Measurements from ENCODE around the gene DENND2C. TPM values are rescaled to one million over a fixed set of nuclear protein-coding genes. Genes with fewer than 3 reads are reported as not detected.

Gene DENND2C
- total RNA-seq, 2 donors from 2014 or later: 1.2 to 1.8 TPM

GRCh38 chr1:114547076-114547475 lies 122.8 kb downstream of the DENND2C start:
- H3K36me3 ChIP-seq: no peaks in the 10 kb centered on the region
- H3K9me3 ChIP-seq: no peaks in the 10 kb centered on the region
- no peaks in the 10 kb centered on the region for H3K27me3 ChIP-seq
- H3K4me1 ChIP-seq: no peaks in the 10 kb centered on the region
- DNase-seq (ENCODE audit: low spot score): no peak
- H3K27ac ChIP-seq: no peak overlapping the region
- TF ChIP-seq, protein P1, sequence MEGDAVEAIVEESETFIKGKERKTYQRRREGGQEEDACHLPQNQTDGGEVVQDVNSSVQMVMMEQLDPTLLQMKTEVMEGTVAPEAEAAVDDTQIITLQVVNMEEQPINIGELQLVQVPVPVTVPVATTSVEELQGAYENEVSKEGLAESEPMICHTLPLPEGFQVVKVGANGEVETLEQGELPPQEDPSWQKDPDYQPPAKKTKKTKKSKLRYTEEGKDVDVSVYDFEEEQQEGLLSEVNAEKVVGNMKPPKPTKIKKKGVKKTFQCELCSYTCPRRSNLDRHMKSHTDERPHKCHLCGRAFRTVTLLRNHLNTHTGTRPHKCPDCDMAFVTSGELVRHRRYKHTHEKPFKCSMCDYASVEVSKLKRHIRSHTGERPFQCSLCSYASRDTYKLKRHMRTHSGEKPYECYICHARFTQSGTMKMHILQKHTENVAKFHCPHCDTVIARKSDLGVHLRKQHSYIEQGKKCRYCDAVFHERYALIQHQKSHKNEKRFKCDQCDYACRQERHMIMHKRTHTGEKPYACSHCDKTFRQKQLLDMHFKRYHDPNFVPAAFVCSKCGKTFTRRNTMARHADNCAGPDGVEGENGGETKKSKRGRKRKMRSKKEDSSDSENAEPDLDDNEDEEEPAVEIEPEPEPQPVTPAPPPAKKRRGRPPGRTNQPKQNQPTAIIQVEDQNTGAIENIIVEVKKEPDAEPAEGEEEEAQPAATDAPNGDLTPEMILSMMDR (IDR thresholded peaks at IDR 0.05): no peak
- H3K4me3 ChIP-seq: no peak overlapping the region

GRCh38 chr1:114545796-114546195 lies 124.1 kb downstream of the DENND2C start:
- TF ChIP-seq, protein P1 (IDR thresholded peaks at IDR 0.05): no peak
- no peaks in the 10 kb centered on the region for H3K27me3 ChIP-seq
- no peaks in the 10 kb centered on the region for H3K4me1 ChIP-seq
- no peak for DNase-seq (ENCODE audit: low spot score)
- H3K4me3 ChIP-seq: no peak overlapping the region
- no peaks in the 10 kb centered on the region for H3K9me3 ChIP-seq
- no peak overlapping the region for H3K27ac ChIP-seq
- H3K36me3 ChIP-seq: no peaks in the 10 kb centered on the region

DNA sequence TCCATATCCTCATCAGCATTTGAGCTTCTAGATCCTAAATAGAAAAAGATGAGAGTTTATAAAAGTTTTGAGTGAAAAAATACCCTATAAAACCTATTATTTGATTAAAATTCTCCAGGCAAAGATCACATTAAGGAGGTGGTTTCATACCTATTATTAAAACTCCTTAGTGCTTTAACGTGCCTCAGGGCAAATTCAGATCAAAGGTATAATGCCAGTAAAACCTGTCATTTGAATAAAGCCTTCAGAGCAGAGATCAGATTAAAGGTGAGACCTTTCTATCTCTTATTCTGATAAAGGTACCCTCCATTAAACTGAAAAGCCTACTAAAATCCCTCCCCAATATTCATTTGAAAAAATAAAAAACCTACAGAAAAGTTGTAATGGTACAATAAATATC lies 124.5 kb downstream of the DENND2C start:
- DNase-seq (ENCODE audit: low spot score): no peak
- H3K4me3 ChIP-seq: no peak overlapping the region
- H3K36me3 ChIP-seq: no peaks in the 10 kb centered on the region
- H3K9me3 ChIP-seq: no peaks in the 10 kb centered on the region
- TF ChIP-seq, protein P1 (IDR thresholded peaks at IDR 0.05): no peak
- H3K4me1 ChIP-seq: no peaks in the 10 kb centered on the region
- H3K27ac ChIP-seq: no peak overlapping the region
- H3K27me3 ChIP-seq: no peaks in the 10 kb centered on the region

DNA sequence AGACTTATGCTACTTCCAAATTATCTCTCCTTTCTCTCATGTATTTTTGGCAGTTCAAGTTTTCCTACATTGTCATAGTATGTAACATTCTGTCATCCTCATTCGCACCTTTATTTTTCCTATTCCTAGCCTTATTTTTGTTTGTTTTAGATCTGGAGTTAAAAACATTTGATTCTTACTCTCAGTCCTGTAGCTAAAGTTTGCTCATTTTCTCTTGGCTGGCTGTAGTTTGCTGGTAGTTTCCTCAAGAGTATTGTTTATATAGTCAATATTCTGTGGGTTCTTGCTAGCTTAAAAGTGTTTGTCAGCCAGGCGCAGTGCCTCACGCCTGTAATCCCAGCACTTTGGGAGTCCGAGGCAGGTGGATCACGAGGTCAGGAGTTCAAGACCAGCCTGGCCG lies 129.0 kb downstream of the DENND2C start:
- H3K27me3 ChIP-seq: no peaks in the 10 kb centered on the region
- TF ChIP-seq, protein P1 (IDR thresholded peaks at IDR 0.05): no peak
- DNase-seq (ENCODE audit: low spot score): no peak
- no peaks in the 10 kb centered on the region for H3K9me3 ChIP-seq
- no peaks in the 10 kb centered on the region for H3K4me1 ChIP-seq
- no peaks in the 10 kb centered on the region for H3K36me3 ChIP-seq
- no peak overlapping the region for H3K27ac ChIP-seq
- H3K4me3 ChIP-seq: no peak overlapping the region

- H3K4me1 ChIP-seq: no peaks in the 10 kb centered on the region
- TF ChIP-seq, protein P1 (IDR thresholded peaks at IDR 0.05): no peak
- DNase-seq (ENCODE audit: low spot score): no peak
- no peak overlapping the region for H3K4me3 ChIP-seq
- H3K27me3 ChIP-seq: no peaks in the 10 kb centered on the region
- no peaks in the 10 kb centered on the region for H3K9me3 ChIP-seq
- no peak overlapping the region for H3K27ac ChIP-seq
- H3K36me3 ChIP-seq: no peaks in the 10 kb centered on the region
Measured at GRCh38 chr1:114540272-114540671, 129.6 kb downstream of the DENND2C start.

DNA sequence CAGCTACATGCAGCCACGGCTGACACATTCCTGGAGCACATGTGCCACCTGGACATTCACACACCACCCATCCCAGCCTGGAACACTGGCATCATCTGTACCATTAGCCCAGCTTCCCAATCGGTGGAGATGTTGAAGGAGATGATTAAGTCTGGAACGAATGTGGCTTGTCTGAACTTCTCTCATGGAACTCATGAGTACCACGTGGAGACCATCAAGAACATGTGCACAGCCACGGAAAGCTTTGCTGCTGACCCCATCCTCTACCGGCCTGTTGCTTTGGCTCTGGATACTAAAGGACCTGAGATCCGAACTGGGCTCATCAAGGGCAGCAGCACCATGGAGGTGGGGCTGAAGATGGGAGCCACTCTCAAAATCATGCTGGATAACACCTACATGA lies 133.8 kb downstream of the DENND2C start:
- DNase-seq (ENCODE audit: low spot score): no peak
- no peaks in the 10 kb centered on the region for H3K4me1 ChIP-seq
- H3K27me3 ChIP-seq: no peaks in the 10 kb centered on the region
- TF ChIP-seq, protein P1 (IDR thresholded peaks at IDR 0.05): no peak
- no peaks in the 10 kb centered on the region for H3K36me3 ChIP-seq
- no peaks in the 10 kb centered on the region for H3K9me3 ChIP-seq
- H3K27ac ChIP-seq: no peak overlapping the region
- no peak overlapping the region for H3K4me3 ChIP-seq

Measured in right atrium auricular region (tissue), 2 donors.